HepG2 (cell line): ENCODE results near the gene EBP. TPM values are rescaled to one million over a fixed set of nuclear protein-coding genes. Genes with fewer than 3 reads are reported as not detected.
A peak's percentile ranks its signal among the peaks of the same experiment; 100 is the strongest.

ENCODE experiments used
- ATAC-seq: fragments of 200-7000 bp; cut with Tn5 transposase; 3 replicates; pipeline ENCODE4 v1.9.1; 2020; ENCODE audit warnings: mild to moderate bottlenecking, moderate library complexity
- BruUV-seq: library from RNA; stranded (reverse); fragments of 400-500 nt; replicated peaks from 2 replicates; lab custom pipeline; 2021; lab: Mats Ljungman, UMichigan
- CTCF ChIA-PET: fragments of 300-600 bp; formaldehyde crosslinking; extraction: SDS; loops from one replicate; lab custom pipeline; 2021; ENCODE audit warnings: low total read pairs, inconsistent platforms, low intra/inter-chr PET ratio; lab: Yijun Ruan, JAX
- POLR2A ChIA-PET: fragments of 350-600 bp; sonication (Branson Sonifier 250); formaldehyde crosslinking; loops from one replicate; lab custom pipeline; 2020; ENCODE audit warnings: antibody characterized with exemption, inconsistent platforms; lab: Yijun Ruan, JAX
- DNase-seq: peaks from one replicate; pipeline ENCODE4 v3.0.0-alpha.2; 2015; ENCODE audit warnings: low spot score
- FAIRE-seq: peaks from 3 replicates; lab custom pipeline; 2011; peaks lifted over from hg19 to GRCh38; lab: Jason Lieb, UNC
- H2AFZ ChIP-seq: one replicate; pipeline ENCODE4 v1.6.1; 2011; ENCODE audit warnings: low read length, inconsistent platforms
- H3K27ac ChIP-seq: fragments of 300-600 bp; 3 replicates; pipeline ENCODE4 v1.8.0; 2011; ENCODE audit warnings: mixed run types, mild to moderate bottlenecking, mixed read lengths, low read length, inconsistent platforms; ENCODE audit not compliant: insufficient read depth; ENCODE audit errors: extremely low read length
- H3K27me3 ChIP-seq, 2 experiments: fragments of 200-600 bp in 1 of 2; 2 replicates in 1 of 2; 3 replicates in 1 of 2; pipeline versions ENCODE4 v1.6.0 to v1.8.0; 2011; ENCODE audit warnings: low read length in 2 of 2, mild to moderate bottlenecking in 2 of 2, moderate library complexity in 2 of 2, inconsistent platforms in 1 of 2; ENCODE audit not compliant: insufficient read depth in 2 of 2, control insufficient read depth in 1 of 2
- H3K36me3 ChIP-seq, 2 experiments: fragments of 200-600 bp in 1 of 2; replicated peaks in 1 of 2; 2 replicates in 1 of 2; 3 replicates in 1 of 2; pipeline versions ENCODE4 v1.5.1 to v1.8.0; 2011; ENCODE audit warnings: low read length in 2 of 2, inconsistent platforms in 1 of 2; ENCODE audit not compliant: insufficient read depth in 2 of 2, control insufficient read depth in 1 of 2
- H3K4me1 ChIP-seq: 2 replicates; pipeline ENCODE4 v1.5.1; 2012; ENCODE audit warnings: low read length, inconsistent platforms; ENCODE audit not compliant: insufficient read depth
- H3K4me2 ChIP-seq: 2 replicates; pipeline ENCODE4 v1.6.0; 2011; ENCODE audit warnings: low read depth, low read length, inconsistent platforms
- H3K4me3 ChIP-seq, 3 experiments: fragments of 200-600 bp in 1 of 3; sonication (generic), shearing (Covaris generic) in 1 of 3; replicated peaks in 1 of 3; 2 replicates each; pipeline ENCODE4 v1.5.1; 2011 to 2016; ENCODE audit warnings: low read length in 3 of 3, inconsistent platforms in 2 of 3, low read depth in 2 of 3, mild to moderate bottlenecking in 2 of 3, control low read depth in 1 of 3, mixed read lengths in 1 of 3; ENCODE audit not compliant: insufficient read depth in 1 of 3
- H3K79me2 ChIP-seq: one replicate; pipeline ENCODE4 v1.6.1; 2011; ENCODE audit warnings: low read length, inconsistent platforms; ENCODE audit not compliant: insufficient read depth
- H3K9ac ChIP-seq: 2 replicates; pipeline ENCODE4 v1.6.0; 2011; ENCODE audit warnings: mild to moderate bottlenecking, low read depth, low read length, inconsistent platforms; ENCODE audit not compliant: insufficient read depth
- H3K9me3 ChIP-seq: 2 replicates; pipeline ENCODE4 v1.5.1; 2012; ENCODE audit warnings: mild to moderate bottlenecking, low read length
- H4K20me1 ChIP-seq: 2 replicates; pipeline ENCODE4 v1.6.0; 2011; ENCODE audit warnings: inconsistent platforms, mild to moderate bottlenecking, low read length, moderate library complexity; ENCODE audit not compliant: insufficient read depth
- EP300 ChIP-seq, 3 experiments: sonication (generic) in 1 of 3; formaldehyde crosslinking in 1 of 3; IDR thresholded peaks; 2 replicates each; pipeline versions ENCODE4 v1.5.1 to v1.6.1; 2011 to 2020; ENCODE audit warnings: low read depth in 2 of 3, low read length in 2 of 3, borderline replicate concordance in 1 of 3, improper control_type of control experiment in 1 of 3, mild to moderate bottlenecking in 1 of 3, missing genetic modification reagents in 1 of 3, moderate library complexity in 1 of 3
- HMGA1 ChIP-seq: sonication (generic); formaldehyde crosslinking; conservative IDR thresholded peaks from 2 replicates; pipeline ENCODE4 v1.4.0; 2020; ENCODE audit warnings: missing genetic modification reagents
- NFE2 ChIP-seq: sonication (generic); formaldehyde crosslinking; IDR thresholded peaks from 2 replicates; pipeline ENCODE4 v1.4.0; 2020; ENCODE audit warnings: missing genetic modification reagents
- SALL2 ChIP-seq: sonication (generic); formaldehyde crosslinking; IDR thresholded peaks from 2 replicates; pipeline ENCODE4 v1.8.1; 2023; ENCODE audit warnings: mild to moderate bottlenecking, missing genetic modification reagents, inconsistent platforms
- SMARCC2 ChIP-seq: fragments of 450-650 bp; IDR thresholded peaks from 2 replicates; pipeline ENCODE4 v1.6.1; 2017; ENCODE audit warnings: antibody characterized with exemption, mild to moderate bottlenecking
- TBL1XR1 ChIP-seq: fragments of 150-350 bp; IDR thresholded peaks from 2 replicates; pipeline ENCODE4 v1.6.1; 2014; ENCODE audit warnings: borderline replicate concordance, low read length; ENCODE audit not compliant: partially characterized antibody
- ZNF337 ChIP-seq: sonication (generic); formaldehyde crosslinking; IDR thresholded peaks from 2 replicates; pipeline ENCODE4 v1.5.1; 2020; ENCODE audit warnings: missing genetic modification reagents, low read depth, mild to moderate bottlenecking, borderline replicate concordance
- WGBS: methylation state at CpG from one replicate; pipeline ENCODE4 v1.1.6; 2017; ENCODE audit warnings: low lambda C conversion rate; 5-methylcytosine and 5-hydroxymethylcytosine counted together
- in situ Hi-C: cut with HindIII; loops from 2 replicates; pipeline ENCODE4 v1.10.0; 2017; ENCODE audit warnings: low pct_unique_long_range_greater_than_20kb; ENCODE audit not compliant: extremely low pct_ligation_motif_present
- intact Hi-C: fragments of 100-400 bp; cut with micrococcal nuclease; formaldehyde crosslinking; loops from one replicate; pipeline ENCODE4 v1.10.0; 2022; ENCODE audit not compliant: unreplicated experiment
- polyA plus RNA-seq, 8 experiments: library from polyadenylated mRNA; depleted of rRNA in 3 of 8; stranded (reverse) in 7 of 8; unstranded in 1 of 8; fragments of >200 nt; fragmentation: Illumina TruSeq in 4 of 8; extraction: Trizol in 4 of 8; gene quantifications; 2 replicates each; pipeline versions ENCODE4 v1.2.1 to v1.2.3, GENCODE V29; 2011 to 2016; ENCODE audit warnings: low read depth in 4 of 8, missing spikeins in 1 of 8, mixed read lengths in 1 of 8; ENCODE audit not compliant: insufficient read depth in 1 of 8
- total RNA-seq, 5 experiments: library from RNA; depleted of rRNA; stranded (reverse); fragments of >200 nt; fragmentation: Illumina TruSeq; extraction: Trizol; gene quantifications; 2 replicates each; pipeline ENCODE4 v1.2.3, GENCODE V29; 2016; ENCODE audit warnings: low read depth in 1 of 5
- TF ChIP-seq, protein P1 (sequence below): sonication (generic); formaldehyde crosslinking; IDR thresholded peaks from 2 replicates; pipeline ENCODE4 v1.5.0; 2020; ENCODE audit warnings: missing genetic modification reagents
- TF ChIP-seq, protein P2 (sequence below): sonication (generic); formaldehyde crosslinking; IDR thresholded peaks from 2 replicates; pipeline ENCODE4 v1.4.0; 2020; ENCODE audit warnings: mild to moderate bottlenecking, missing genetic modification reagents
- TF ChIP-seq, protein P3 (sequence below), 2 experiments: sonication (generic) in 1 of 2; formaldehyde crosslinking in 1 of 2; IDR thresholded peaks; 2 replicates each; pipeline versions ENCODE4 v1.4.0 to v1.6.1; 2016 to 2020; ENCODE audit warnings: borderline replicate concordance in 1 of 2, low read depth in 1 of 2, mild to moderate bottlenecking in 1 of 2, missing genetic modification reagents in 1 of 2

EBP gene
- total and polyA plus RNA-seq, 2 of the 13 experiments (the other 11 are each of a cell fraction or from before 2014, with no cell fraction given): 106 to 260 TPM

DNA sequence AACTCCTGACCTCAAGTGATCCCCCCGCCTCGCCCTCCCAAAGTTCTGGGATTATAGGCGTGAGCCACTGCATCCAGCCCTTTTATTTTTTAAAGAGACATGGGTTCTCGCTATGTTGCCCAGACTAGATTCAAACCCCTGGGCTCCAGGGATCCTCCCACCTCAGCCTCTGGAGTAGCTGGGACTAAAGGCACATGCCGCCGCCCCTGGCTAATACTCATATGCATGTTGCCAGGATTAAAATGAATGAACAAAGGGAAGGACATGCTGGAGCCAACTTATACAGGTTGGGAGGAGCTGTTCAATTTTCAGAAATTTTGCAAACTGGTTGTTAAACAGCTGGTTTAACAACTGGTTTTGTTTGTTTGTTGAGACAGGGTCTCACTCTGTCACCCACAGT lies 47.0 kb upstream of the EBP start (continued):
- TF ChIP-seq EP300 (IDR thresholded peaks at IDR 0.05; ENCODE audit: low read depth in 2 of 2, low read length in 2 of 2) (no peak), EP300 (CRISPR knock-in tag; IDR thresholded peaks at IDR 0.05; ENCODE audit: borderline replicate concordance) (no peak), HMGA1 (CRISPR knock-in tag) (no peak), SMARCC2 (no peak), ZNF337 (CRISPR knock-in tag) (no peak), SALL2 (no peak), NFE2 (CRISPR knock-in tag) (no peak)
- TF ChIP-seq, protein P1, sequence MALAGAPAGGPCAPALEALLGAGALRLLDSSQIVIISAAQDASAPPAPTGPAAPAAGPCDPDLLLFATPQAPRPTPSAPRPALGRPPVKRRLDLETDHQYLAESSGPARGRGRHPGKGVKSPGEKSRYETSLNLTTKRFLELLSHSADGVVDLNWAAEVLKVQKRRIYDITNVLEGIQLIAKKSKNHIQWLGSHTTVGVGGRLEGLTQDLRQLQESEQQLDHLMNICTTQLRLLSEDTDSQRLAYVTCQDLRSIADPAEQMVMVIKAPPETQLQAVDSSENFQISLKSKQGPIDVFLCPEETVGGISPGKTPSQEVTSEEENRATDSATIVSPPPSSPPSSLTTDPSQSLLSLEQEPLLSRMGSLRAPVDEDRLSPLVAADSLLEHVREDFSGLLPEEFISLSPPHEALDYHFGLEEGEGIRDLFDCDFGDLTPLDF (CRISPR knock-in tag): no peak
- TF ChIP-seq, protein P2, sequence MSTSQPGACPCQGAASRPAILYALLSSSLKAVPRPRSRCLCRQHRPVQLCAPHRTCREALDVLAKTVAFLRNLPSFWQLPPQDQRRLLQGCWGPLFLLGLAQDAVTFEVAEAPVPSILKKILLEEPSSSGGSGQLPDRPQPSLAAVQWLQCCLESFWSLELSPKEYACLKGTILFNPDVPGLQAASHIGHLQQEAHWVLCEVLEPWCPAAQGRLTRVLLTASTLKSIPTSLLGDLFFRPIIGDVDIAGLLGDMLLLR (CRISPR knock-in tag): no peak

DNA sequence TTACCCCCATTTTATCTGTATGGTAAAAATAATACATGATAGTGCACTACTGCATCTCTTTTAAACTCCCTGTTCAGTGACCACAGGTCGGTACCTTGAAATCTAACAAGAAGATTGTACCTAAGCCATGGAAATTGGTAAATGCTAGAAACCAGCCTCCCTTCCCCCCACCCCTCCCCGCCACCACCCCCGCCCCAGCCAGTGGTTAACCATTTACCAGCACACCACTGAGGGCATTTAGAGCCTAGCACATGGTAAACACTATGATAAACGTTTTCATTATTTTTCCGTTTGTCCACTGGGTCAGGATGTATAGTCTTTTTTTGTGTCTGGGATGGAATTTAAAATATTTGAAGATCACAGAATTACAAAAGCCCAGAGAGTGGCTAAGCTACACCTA lies 46.3 kb upstream of the EBP start:
- no peaks in the 10 kb centered on the region for H4K20me1 ChIP-seq
- ATAC-seq (peak; percentile 45), FAIRE-seq (no peak), DNase-seq (peak; percentile 40)
- peaks cover 53% of the 10 kb centered on the region for H3K4me1 ChIP-seq
- peak overlapping the region; percentile 76 for H3K27ac ChIP-seq
- no peak overlapping the region for H2AFZ ChIP-seq
- in situ Hi-C loops (no loop called here), intact Hi-C loops (loop anchor here (10.0 kb wide), 1 partner anchor 60 kb away; the partner anchor contains the start of gene TBC1D25)
- TF ChIP-seq, protein P3, sequence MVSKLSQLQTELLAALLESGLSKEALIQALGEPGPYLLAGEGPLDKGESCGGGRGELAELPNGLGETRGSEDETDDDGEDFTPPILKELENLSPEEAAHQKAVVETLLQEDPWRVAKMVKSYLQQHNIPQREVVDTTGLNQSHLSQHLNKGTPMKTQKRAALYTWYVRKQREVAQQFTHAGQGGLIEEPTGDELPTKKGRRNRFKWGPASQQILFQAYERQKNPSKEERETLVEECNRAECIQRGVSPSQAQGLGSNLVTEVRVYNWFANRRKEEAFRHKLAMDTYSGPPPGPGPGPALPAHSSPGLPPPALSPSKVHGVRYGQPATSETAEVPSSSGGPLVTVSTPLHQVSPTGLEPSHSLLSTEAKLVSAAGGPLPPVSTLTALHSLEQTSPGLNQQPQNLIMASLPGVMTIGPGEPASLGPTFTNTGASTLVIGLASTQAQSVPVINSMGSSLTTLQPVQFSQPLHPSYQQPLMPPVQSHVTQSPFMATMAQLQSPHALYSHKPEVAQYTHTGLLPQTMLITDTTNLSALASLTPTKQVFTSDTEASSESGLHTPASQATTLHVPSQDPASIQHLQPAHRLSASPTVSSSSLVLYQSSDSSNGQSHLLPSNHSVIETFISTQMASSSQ (IDR thresholded peaks at IDR 0.05; ENCODE audit: low read depth): peak; percentile 49; the same call in 1 of the 2 replicates
- TF ChIP-seq, protein P3 (CRISPR knock-in tag; IDR thresholded peaks at IDR 0.05; ENCODE audit: borderline replicate concordance): no peak
- no peak for TF ChIP-seq TBL1XR1
- CTCF ChIA-PET: interaction anchor here (1.8 kb wide), 1 partner anchor 19 kb away, joined by 4 read pairs; no protein-coding TSS in a partner anchor
- 0% methylated on average over 5 of the region's 5 CpGs for WGBS
- POLR2A ChIA-PET: interaction anchor here (1.7 kb wide), 1 partner anchor 46 kb away, joined by 4 read pairs; the partner anchor contains the start of gene EBP
- no peaks in the 10 kb centered on the region; a peak in 1 of 5 replicates for H3K27me3 ChIP-seq
- BruUV-seq: no TSS peak
- H3K9ac ChIP-seq: peak overlapping the region; percentile 77
- H3K4me3 ChIP-seq: peak overlapping the region; percentile 68 to 78 (median 77)
- H3K79me2 ChIP-seq: peaks cover 19% of the 10 kb centered on the region
- peak overlapping the region; percentile 74 for H3K4me2 ChIP-seq
- peaks cover 0 to 1% of the 10 kb centered on the region in 2 experiments; a peak in 1 of 5 replicates for H3K36me3 ChIP-seq
- H3K9me3 ChIP-seq: no peaks in the 10 kb centered on the region
